H1 (cell line): ENCODE measurements around the gene IL31.

Experiments used
- GABPA ChIP-seq: IDR thresholded peaks from 2 replicates; pipeline ENCODE4 v1.6.1; 2011; ENCODE audit warnings: mild to moderate bottlenecking, low read length, moderate library complexity, borderline replicate concordance; ENCODE audit not compliant: insufficient read depth
- NRF1 ChIP-seq: IDR thresholded peaks from 2 replicates; pipeline ENCODE4 v1.6.1; 2011; ENCODE audit warnings: mild to moderate bottlenecking, low read depth, low read length, improper control_type of control experiment
- SIN3A ChIP-seq, 2 experiments: IDR thresholded peaks in 1 of 2; conservative IDR thresholded peaks in 1 of 2; 2 replicates each; pipeline ENCODE4 v1.6.1; 2011 to 2012; ENCODE audit warnings: low read length in 2 of 2, improper control_type of control experiment in 1 of 2, low read depth in 1 of 2, mild to moderate bottlenecking in 1 of 2
- SUZ12 ChIP-seq: fragments of 200-600 bp; sonication (generic); IDR thresholded peaks from 2 replicates; pipeline ENCODE4 v1.6.1; 2012; ENCODE audit warnings: mild to moderate bottlenecking, inconsistent platforms, low read length, moderate library complexity, mixed read lengths
- TF ChIP-seq, protein P1 (sequence below), 3 experiments: IDR thresholded peaks; 1 replicate in 2 of 3; 2 replicates in 1 of 3; pipeline versions ENCODE4 v1.5.1 to v1.6.1; 2011; ENCODE audit warnings: low read length in 3 of 3, mild to moderate bottlenecking in 3 of 3, inconsistent platforms in 2 of 3, low read depth in 1 of 3, moderate library complexity in 1 of 3; ENCODE audit not compliant: insufficient read depth in 1 of 3; ENCODE audit errors: control extremely low read depth in 1 of 3
- TF ChIP-seq, protein P2 (sequence below): fragments of 300-600 bp; sonication (generic); IDR thresholded peaks from 2 replicates; pipeline ENCODE4 v1.7.1; 2012; ENCODE audit warnings: low read length, moderate library complexity, mild to moderate bottlenecking, inconsistent platforms; ENCODE audit not compliant: insufficient replicate concordance

DNA sequence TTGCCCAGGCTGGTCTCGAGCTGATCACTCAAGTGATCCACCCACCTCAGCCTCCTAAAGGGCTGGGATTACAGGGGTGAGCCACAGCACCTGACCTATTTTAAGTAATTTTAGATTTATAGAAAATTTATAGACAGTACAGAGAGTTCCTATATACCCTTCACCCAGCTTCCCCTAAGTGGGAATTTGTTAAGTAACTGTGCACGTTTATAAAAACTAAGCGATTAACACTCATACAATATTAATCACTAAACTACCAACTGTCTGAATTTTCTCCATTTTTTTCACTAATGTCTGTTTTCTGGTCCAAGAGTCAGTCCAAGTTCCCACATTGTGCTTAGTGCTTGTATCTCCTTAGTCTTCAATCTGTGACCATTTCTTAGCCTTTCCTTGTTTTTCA, 5.5 kb downstream of the IL31 start:
- TF ChIP-seq NRF1 (no peak), GABPA (no peak), SUZ12 (no peak), SIN3A (conservative IDR thresholded peaks at IDR 0.05 in 1 of 2, IDR thresholded peaks at IDR 0.05 in 1 of 2; ENCODE audit: low read depth in 1 of 2, low read length in 2 of 2) (no peak)
- TF ChIP-seq, protein P1, sequence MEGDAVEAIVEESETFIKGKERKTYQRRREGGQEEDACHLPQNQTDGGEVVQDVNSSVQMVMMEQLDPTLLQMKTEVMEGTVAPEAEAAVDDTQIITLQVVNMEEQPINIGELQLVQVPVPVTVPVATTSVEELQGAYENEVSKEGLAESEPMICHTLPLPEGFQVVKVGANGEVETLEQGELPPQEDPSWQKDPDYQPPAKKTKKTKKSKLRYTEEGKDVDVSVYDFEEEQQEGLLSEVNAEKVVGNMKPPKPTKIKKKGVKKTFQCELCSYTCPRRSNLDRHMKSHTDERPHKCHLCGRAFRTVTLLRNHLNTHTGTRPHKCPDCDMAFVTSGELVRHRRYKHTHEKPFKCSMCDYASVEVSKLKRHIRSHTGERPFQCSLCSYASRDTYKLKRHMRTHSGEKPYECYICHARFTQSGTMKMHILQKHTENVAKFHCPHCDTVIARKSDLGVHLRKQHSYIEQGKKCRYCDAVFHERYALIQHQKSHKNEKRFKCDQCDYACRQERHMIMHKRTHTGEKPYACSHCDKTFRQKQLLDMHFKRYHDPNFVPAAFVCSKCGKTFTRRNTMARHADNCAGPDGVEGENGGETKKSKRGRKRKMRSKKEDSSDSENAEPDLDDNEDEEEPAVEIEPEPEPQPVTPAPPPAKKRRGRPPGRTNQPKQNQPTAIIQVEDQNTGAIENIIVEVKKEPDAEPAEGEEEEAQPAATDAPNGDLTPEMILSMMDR (IDR thresholded peaks at IDR 0.05; ENCODE audit: control extremely low read depth in 1 of 3, insufficient read depth in 1 of 3, low read depth in 1 of 3, low read length in 3 of 3): no peak
- TF ChIP-seq, protein P2, sequence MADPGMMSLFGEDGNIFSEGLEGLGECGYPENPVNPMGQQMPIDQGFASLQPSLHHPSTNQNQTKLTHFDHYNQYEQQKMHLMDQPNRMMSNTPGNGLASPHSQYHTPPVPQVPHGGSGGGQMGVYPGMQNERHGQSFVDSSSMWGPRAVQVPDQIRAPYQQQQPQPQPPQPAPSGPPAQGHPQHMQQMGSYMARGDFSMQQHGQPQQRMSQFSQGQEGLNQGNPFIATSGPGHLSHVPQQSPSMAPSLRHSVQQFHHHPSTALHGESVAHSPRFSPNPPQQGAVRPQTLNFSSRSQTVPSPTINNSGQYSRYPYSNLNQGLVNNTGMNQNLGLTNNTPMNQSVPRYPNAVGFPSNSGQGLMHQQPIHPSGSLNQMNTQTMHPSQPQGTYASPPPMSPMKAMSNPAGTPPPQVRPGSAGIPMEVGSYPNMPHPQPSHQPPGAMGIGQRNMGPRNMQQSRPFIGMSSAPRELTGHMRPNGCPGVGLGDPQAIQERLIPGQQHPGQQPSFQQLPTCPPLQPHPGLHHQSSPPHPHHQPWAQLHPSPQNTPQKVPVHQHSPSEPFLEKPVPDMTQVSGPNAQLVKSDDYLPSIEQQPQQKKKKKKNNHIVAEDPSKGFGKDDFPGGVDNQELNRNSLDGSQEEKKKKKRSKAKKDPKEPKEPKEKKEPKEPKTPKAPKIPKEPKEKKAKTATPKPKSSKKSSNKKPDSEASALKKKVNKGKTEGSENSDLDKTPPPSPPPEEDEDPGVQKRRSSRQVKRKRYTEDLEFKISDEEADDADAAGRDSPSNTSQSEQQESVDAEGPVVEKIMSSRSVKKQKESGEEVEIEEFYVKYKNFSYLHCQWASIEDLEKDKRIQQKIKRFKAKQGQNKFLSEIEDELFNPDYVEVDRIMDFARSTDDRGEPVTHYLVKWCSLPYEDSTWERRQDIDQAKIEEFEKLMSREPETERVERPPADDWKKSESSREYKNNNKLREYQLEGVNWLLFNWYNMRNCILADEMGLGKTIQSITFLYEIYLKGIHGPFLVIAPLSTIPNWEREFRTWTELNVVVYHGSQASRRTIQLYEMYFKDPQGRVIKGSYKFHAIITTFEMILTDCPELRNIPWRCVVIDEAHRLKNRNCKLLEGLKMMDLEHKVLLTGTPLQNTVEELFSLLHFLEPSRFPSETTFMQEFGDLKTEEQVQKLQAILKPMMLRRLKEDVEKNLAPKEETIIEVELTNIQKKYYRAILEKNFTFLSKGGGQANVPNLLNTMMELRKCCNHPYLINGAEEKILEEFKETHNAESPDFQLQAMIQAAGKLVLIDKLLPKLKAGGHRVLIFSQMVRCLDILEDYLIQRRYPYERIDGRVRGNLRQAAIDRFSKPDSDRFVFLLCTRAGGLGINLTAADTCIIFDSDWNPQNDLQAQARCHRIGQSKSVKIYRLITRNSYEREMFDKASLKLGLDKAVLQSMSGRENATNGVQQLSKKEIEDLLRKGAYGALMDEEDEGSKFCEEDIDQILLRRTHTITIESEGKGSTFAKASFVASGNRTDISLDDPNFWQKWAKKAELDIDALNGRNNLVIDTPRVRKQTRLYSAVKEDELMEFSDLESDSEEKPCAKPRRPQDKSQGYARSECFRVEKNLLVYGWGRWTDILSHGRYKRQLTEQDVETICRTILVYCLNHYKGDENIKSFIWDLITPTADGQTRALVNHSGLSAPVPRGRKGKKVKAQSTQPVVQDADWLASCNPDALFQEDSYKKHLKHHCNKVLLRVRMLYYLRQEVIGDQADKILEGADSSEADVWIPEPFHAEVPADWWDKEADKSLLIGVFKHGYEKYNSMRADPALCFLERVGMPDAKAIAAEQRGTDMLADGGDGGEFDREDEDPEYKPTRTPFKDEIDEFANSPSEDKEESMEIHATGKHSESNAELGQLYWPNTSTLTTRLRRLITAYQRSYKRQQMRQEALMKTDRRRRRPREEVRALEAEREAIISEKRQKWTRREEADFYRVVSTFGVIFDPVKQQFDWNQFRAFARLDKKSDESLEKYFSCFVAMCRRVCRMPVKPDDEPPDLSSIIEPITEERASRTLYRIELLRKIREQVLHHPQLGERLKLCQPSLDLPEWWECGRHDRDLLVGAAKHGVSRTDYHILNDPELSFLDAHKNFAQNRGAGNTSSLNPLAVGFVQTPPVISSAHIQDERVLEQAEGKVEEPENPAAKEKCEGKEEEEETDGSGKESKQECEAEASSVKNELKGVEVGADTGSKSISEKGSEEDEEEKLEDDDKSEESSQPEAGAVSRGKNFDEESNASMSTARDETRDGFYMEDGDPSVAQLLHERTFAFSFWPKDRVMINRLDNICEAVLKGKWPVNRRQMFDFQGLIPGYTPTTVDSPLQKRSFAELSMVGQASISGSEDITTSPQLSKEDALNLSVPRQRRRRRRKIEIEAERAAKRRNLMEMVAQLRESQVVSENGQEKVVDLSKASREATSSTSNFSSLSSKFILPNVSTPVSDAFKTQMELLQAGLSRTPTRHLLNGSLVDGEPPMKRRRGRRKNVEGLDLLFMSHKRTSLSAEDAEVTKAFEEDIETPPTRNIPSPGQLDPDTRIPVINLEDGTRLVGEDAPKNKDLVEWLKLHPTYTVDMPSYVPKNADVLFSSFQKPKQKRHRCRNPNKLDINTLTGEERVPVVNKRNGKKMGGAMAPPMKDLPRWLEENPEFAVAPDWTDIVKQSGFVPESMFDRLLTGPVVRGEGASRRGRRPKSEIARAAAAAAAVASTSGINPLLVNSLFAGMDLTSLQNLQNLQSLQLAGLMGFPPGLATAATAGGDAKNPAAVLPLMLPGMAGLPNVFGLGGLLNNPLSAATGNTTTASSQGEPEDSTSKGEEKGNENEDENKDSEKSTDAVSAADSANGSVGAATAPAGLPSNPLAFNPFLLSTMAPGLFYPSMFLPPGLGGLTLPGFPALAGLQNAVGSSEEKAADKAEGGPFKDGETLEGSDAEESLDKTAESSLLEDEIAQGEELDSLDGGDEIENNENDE: no peak
